Peyer's patch (tissue), 4 donors: ENCODE results near the gene ZKSCAN3.

Source experiments
- POLR2A ChIP-seq, 2 donors: fragments of 450-650 bp; IDR thresholded peaks; one replicate each; pipeline ENCODE4 v1.5.1; 2017; ENCODE audit warnings: antibody characterized with exemption in 2 of 2, mild to moderate bottlenecking in 2 of 2, moderate library complexity in 2 of 2
- TF ChIP-seq, protein P1 (sequence below), 6 experiments: fragments of 450-650 bp in 4 of 6; fragments of 200-600 bp in 2 of 6; sonication (generic) in 1 of 6; IDR thresholded peaks; one replicate each; pipeline ENCODE4 v1.5.1; 2017 to 2019; ENCODE audit warnings: antibody characterized with exemption in 6 of 6, mild to moderate bottlenecking in 3 of 6, moderate library complexity in 1 of 6

DNA sequence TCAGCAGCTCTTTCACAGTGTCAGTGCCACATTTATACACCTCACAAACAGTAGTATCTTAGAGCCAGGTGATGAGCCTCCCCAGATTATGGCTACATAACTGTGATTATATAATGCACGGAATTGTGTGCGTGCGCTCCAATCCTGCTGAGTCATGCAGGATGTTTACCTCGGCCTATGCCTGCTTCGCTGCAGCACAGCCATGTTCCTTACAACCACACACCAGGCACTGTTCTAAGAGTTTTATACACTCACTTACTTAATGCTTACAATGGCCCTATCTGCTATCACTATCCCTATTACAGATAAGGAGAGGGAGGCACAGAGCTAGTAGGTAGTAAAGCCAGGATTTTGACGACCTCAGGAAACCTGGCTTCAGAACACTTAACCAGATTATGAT, 7.3 kb downstream of the ZKSCAN3 start:
- TF ChIP-seq, protein P1, sequence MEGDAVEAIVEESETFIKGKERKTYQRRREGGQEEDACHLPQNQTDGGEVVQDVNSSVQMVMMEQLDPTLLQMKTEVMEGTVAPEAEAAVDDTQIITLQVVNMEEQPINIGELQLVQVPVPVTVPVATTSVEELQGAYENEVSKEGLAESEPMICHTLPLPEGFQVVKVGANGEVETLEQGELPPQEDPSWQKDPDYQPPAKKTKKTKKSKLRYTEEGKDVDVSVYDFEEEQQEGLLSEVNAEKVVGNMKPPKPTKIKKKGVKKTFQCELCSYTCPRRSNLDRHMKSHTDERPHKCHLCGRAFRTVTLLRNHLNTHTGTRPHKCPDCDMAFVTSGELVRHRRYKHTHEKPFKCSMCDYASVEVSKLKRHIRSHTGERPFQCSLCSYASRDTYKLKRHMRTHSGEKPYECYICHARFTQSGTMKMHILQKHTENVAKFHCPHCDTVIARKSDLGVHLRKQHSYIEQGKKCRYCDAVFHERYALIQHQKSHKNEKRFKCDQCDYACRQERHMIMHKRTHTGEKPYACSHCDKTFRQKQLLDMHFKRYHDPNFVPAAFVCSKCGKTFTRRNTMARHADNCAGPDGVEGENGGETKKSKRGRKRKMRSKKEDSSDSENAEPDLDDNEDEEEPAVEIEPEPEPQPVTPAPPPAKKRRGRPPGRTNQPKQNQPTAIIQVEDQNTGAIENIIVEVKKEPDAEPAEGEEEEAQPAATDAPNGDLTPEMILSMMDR (IDR thresholded peaks at IDR 0.05) = no peak
- no peak for TF ChIP-seq POLR2A (IDR thresholded peaks at IDR 0.05)
